Stimulated activated effector memory CD8-positive, alpha-beta T cell treated with anti-CD3 and anti-CD28 coated beads, Interleukin-12 subunit alpha, Interleukin-12 subunit beta, amount 100 ng/mL, for 72 hours (primary cell): ENCODE results near the gene PPM1D.
"Not testable (repeated sequence)": the region's sequence is repeated elsewhere in the genome, so short reads cannot be mapped to it uniquely, and the experiment has no call there.

Experiments used
- ATAC-seq: fragments of 150-1000 bp; cut with Tn5 transposase; 2 replicates; pipeline ENCODE4 v1.10.0; 2021
- DNase-seq, 2 donors: peaks; one replicate each; pipeline ENCODE4 v3.0.0; 2021 to 2022; ENCODE audit warnings: low spot score in 2 of 2
- H3K27ac Mint-ChIP-seq: one replicate; pipeline ENCODE4 v1.8.0; 2022; ENCODE audit warnings: mild to moderate bottlenecking, mixed read lengths
- H3K36me3 Mint-ChIP-seq: one replicate; pipeline ENCODE4 v1.8.0; 2022; ENCODE audit warnings: mild to moderate bottlenecking, mixed read lengths
- H3K4me1 Mint-ChIP-seq: one replicate; pipeline ENCODE4 v1.8.0; 2022; ENCODE audit warnings: mixed read lengths
- H3K4me3 Mint-ChIP-seq: one replicate; pipeline ENCODE4 v1.8.0; 2022; ENCODE audit warnings: mild to moderate bottlenecking, mixed read lengths
- H3K9me3 Mint-ChIP-seq: one replicate; pipeline ENCODE4 v1.8.0; 2022; ENCODE audit warnings: mixed read lengths

Gene PPM1D

GRCh38 chr17:60579551-60579950, 20.4 kb upstream of the PPM1D start:
- H3K27ac Mint-ChIP-seq, result no peak overlapping the region
- H3K4me3 Mint-ChIP-seq, result no peak overlapping the region
- no peaks in the 10 kb centered on the region for H3K9me3 Mint-ChIP-seq
- no peak for DNase-seq
- peaks cover 7% of the 10 kb centered on the region for H3K4me1 Mint-ChIP-seq
- no peaks in the 10 kb centered on the region for H3K36me3 Mint-ChIP-seq
- no peak for ATAC-seq

GRCh38 chr17:60583008-60583407, 17.0 kb upstream of the PPM1D start:
- H3K36me3 Mint-ChIP-seq, result no peaks in the 10 kb centered on the region
- ATAC-seq, result no peak
- no peaks in the 10 kb centered on the region for H3K9me3 Mint-ChIP-seq
- H3K4me1 Mint-ChIP-seq, result no peaks in the 10 kb centered on the region
- DNase-seq, result no peak
- no peak overlapping the region for H3K27ac Mint-ChIP-seq
- no peak overlapping the region for H3K4me3 Mint-ChIP-seq

DNA sequence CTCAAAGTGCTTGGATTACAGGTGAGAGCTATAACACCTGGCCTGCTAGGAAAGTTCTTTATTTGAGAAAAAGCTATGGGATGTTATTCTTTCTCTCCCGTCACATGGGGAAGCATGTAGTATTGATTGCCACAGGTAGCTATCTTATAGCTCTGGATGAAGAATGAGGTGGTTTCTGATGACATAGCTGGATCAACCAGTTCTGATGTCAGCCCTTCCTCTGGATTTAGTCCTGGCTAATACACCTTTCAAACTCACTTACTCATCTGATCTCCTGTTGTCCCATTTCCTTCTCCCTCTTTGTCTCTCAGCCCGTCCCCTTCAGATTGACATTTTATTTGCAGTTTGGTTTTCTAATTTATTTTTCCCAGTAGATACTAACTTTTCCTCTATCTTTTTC, 14.1 kb upstream of the PPM1D start:
- H3K4me1 Mint-ChIP-seq, result no peaks in the 10 kb centered on the region
- DNase-seq (no peak), ATAC-seq (no peak)
- H3K9me3 Mint-ChIP-seq, result no peaks in the 10 kb centered on the region
- no peak overlapping the region for H3K27ac Mint-ChIP-seq
- H3K36me3 Mint-ChIP-seq, result no peaks in the 10 kb centered on the region
- no peak overlapping the region for H3K4me3 Mint-ChIP-seq

GRCh38 chr17:60586288-60586974, 13.6 kb upstream of the PPM1D start:
- no peak for DNase-seq
- Mint-ChIP-seq H3K36me3 (no peaks in the 10 kb centered on the region), H3K4me3 (no peak overlapping the region), H3K9me3 (no peaks in the 10 kb centered on the region), H3K4me1 (no peaks in the 10 kb centered on the region), H3K27ac (no peak overlapping the region)
- no peak for ATAC-seq

DNA sequence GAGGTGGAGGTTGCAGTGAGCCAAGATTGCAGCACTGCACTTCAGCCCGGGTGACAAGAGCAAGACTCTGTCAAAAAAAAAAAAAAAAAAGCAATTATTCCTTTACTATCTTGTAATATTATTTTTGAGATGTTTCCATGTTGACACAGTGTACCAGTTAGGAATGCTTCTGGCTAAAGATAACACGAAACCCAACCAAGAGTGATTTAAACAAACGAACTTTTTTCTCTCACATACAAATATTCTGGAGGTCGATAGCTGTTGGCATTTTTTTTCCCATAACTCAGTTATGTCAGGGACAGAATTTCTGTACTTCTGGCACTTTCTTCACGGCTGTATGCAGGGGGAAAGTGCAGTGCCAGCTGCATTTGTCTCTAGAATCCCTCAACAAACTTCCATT, 9.9 kb upstream of the PPM1D start:
- H3K9me3 Mint-ChIP-seq, result no peaks in the 10 kb centered on the region
- no peak for ATAC-seq
- no peak overlapping the region for H3K27ac Mint-ChIP-seq

DNA sequence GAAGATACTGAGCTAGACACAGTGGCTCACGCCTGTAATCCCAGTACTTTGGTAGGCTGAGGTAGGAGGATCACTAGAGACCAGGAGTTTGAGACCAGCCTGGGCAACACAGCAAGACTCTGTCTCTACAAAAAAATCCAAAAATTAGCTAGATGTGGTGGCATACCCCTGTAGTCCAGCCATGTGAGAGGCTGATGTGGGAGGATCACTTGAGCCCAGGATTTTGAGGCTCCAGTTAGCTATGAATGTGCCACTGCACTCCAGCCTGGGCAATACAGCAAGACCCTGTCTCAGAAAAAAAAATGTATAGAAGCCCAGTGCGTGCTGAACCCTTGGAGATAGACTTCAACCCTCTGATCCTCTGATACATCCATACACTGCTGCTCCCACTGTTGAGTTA, 7.2 kb upstream of the PPM1D start:
- no peaks in the 10 kb centered on the region for H3K9me3 Mint-ChIP-seq
- no peak overlapping the region for H3K27ac Mint-ChIP-seq
- no peaks in the 10 kb centered on the region for H3K4me1 Mint-ChIP-seq
- no peak overlapping the region for H3K4me3 Mint-ChIP-seq
- H3K36me3 Mint-ChIP-seq, result no peaks in the 10 kb centered on the region
- DNase-seq, result no peak
- no peak for ATAC-seq

More for the DNA sequence above, 9.9 kb upstream of the PPM1D start:
- H3K4me3 Mint-ChIP-seq, result no peak overlapping the region
- H3K4me1 Mint-ChIP-seq, result no peaks in the 10 kb centered on the region
- DNase-seq, result no peak
- no peaks in the 10 kb centered on the region for H3K36me3 Mint-ChIP-seq

DNA sequence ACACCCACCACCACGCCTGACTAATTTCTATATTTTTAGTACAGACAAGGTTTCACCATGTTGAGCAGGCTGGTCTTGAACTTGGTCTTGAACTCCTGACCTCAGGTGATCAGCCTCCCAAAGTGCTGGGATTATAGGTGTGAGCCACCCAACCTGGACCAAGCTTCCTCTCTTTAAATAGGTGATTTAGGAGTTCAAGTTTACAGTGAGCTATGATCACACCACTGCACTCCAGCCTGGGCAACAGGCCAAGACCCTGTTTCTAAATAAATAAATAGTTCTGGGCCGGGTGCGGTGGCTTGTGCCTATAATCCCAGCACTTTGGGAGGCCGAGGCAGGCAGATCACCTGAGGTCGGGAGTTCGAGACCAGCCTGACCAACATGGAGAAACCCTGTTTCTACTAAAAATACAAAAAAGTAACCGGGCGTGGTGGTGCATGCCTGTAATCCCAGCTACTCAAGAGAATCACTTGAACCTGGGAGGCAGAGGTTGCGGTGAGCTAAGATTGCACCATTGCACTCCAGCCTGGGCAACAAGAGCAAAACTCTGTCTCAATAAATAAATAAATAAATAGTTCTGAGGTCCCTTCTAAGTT, 6.5 kb upstream of the PPM1D start:
- H3K4me3 Mint-ChIP-seq, DNase-seq, H3K36me3 Mint-ChIP-seq, H3K27ac Mint-ChIP-seq, H3K4me1 Mint-ChIP-seq, H3K9me3 Mint-ChIP-seq, ATAC-seq: not testable (repeated sequence)

GRCh38 chr17:60594170-60594569, 5.8 kb upstream of the PPM1D start:
- not testable (repeated sequence) for H3K36me3 Mint-ChIP-seq, DNase-seq, H3K4me3 Mint-ChIP-seq, H3K27ac Mint-ChIP-seq, ATAC-seq, H3K9me3 Mint-ChIP-seq
- peaks cover 11% of the 10 kb centered on the region for H3K4me1 Mint-ChIP-seq

GRCh38 chr17:60594734-60595133, 5.3 kb upstream of the PPM1D start:
- ATAC-seq, result no peak
- H3K27ac Mint-ChIP-seq, result no peak overlapping the region
- H3K4me1 Mint-ChIP-seq, result peaks cover 16% of the 10 kb centered on the region
- DNase-seq, result no peak
- no peaks in the 10 kb centered on the region for H3K9me3 Mint-ChIP-seq
- no peak overlapping the region for H3K4me3 Mint-ChIP-seq
- peaks cover 3% of the 10 kb centered on the region for H3K36me3 Mint-ChIP-seq

DNA sequence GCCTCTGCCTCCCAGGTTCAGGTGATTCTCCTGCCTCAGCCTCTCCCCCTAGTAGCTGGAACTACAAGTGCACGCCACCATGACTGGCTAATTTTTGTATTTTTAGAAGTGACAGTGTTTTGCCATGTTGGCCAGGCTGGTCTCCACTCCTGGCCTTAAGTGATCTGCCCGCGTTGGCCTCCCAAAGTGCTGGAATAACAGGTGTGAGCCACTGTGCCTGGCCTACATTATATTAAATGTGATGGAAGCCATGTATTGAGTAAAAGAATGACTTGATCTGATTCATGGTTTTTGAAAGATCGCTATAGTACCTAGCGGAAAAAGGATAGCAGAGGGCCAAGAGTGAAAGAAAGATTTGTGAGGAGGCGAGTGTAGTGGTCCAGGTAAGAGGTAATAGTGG, 2.7 kb upstream of the PPM1D start:
- Mint-ChIP-seq H3K9me3 (no peaks in the 10 kb centered on the region), H3K27ac (no peak overlapping the region), H3K4me1 (peaks cover 25% of the 10 kb centered on the region), H3K36me3 (peaks cover 14% of the 10 kb centered on the region), H3K4me3 (no peak overlapping the region)
- ATAC-seq, result no peak
- no peak for DNase-seq

- H3K36me3 Mint-ChIP-seq, result peaks cover 19% of the 10 kb centered on the region
- H3K9me3 Mint-ChIP-seq, result no peaks in the 10 kb centered on the region
- no peak overlapping the region for H3K27ac Mint-ChIP-seq
- H3K4me1 Mint-ChIP-seq, result peaks cover 34% of the 10 kb centered on the region
- no peak for ATAC-seq
- H3K4me3 Mint-ChIP-seq, result peak overlapping the region; percentile 0
- DNase-seq, result no peak
Measured at GRCh38 chr17:60598001-60598736, 1.8 kb upstream of the PPM1D start.

- Mint-ChIP-seq H3K4me3 (peak overlapping the region; percentile 92), H3K27ac (peak overlapping the region; percentile 96), H3K9me3 (no peaks in the 10 kb centered on the region), H3K36me3 (peaks cover 20% of the 10 kb centered on the region), H3K4me1 (peaks cover 38% of the 10 kb centered on the region)
- ATAC-seq (peak; percentile 25), DNase-seq (no peak)
Measured at GRCh38 chr17:60599220-60599619, 773 bp upstream of the PPM1D start.

GRCh38 chr17:60600490-60601446, 775 bp downstream of the PPM1D start:
- peak; percentile 51 for ATAC-seq

DNA sequence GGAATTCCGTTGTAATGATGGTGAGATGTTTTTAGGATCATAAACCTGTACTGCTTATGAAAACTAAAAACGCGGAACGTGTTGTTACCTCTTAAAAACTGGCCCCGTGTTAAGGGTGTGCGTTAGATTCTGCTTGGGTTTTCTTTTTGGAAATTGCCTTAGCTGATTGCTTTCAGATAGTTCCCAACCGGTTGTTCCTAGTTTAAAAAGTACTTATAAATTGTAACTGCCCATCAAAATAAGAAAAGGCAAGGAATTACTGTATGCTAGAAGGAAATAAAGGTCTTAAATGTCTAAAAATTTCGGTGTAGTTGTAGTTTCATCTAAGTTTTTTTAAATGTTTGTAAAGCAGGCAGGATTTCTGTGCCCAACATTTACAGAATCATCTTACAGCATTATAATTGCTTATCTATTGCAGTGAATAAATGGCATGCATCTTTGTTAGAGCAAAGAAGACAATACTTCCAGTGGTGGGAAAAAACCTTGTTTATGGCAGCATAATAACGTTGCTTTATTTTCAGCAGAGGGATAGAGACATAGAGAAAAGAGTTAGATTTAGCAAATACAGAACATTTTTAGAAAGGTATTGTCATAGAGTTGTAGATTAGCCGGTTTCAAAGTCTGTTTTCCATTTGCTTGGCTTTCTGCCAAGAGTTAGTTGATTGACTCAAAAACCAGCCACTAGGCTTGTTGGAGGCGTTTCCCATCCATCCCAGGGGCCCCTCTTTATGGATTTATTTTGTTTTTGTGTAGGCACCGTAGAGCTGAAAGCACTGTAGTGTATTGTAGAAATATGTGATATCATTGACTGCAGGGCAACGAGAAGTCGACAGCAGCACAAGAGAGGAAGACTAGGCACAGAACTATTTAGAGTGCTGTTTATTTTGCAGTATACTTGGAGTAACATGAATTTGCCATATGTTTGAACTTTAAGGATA, 1.7 kb downstream of the PPM1D start:
- Mint-ChIP-seq H3K36me3 (peaks cover 20% of the 10 kb centered on the region), H3K4me1 (peaks cover 50% of the 10 kb centered on the region), H3K4me3 (peak overlapping the region; percentile 92), H3K27ac (peak overlapping the region; percentile 96), H3K9me3 (no peaks in the 10 kb centered on the region)
- DNase-seq (peak; percentile 20 to 76), ATAC-seq (no peak)

More at GRCh38 chr17:60600490-60601446, 775 bp downstream of the PPM1D start:
- Mint-ChIP-seq H3K4me1 (peaks cover 44% of the 10 kb centered on the region), H3K36me3 (peaks cover 20% of the 10 kb centered on the region), H3K9me3 (no peaks in the 10 kb centered on the region), H3K27ac (peak overlapping the region; percentile 96), H3K4me3 (peak overlapping the region; percentile 92)
- DNase-seq, result peak; percentile 48 to 81
